Glomerular visceral epithelial cell (primary cell): ENCODE data around the gene DNAJC1.

Experiments
- DNase-seq: peaks from one replicate; pipeline ENCODE4 v3.0.0-alpha.2; 2016; ENCODE audit errors: extremely low spot score

Gene DNAJC1

GRCh38 chr10:22010539-22010938 lies 7.0 kb upstream of the DNAJC1 start:
- DNase-seq: no peak

GRCh38 chr10:22006379-22006884 lies 2.9 kb upstream of the DNAJC1 start:
- no peak for DNase-seq

GRCh38 chr10:22005763-22006162 lies 2.2 kb upstream of the DNAJC1 start:
- no peak for DNase-seq

GRCh38 chr10:22003964-22004281 lies 393 bp upstream of the DNAJC1 start:
- no peak for DNase-seq

GRCh38 chr10:22002591-22003176 lies 846 bp downstream of the DNAJC1 start:
- peak; percentile 46 for DNase-seq

- no peak for DNase-seq
Observed at GRCh38 chr10:21995557-21995956, 8.0 kb downstream of the DNAJC1 start.

- DNase-seq: peak; percentile 15
Observed at GRCh38 chr10:21993360-21994001, 10.0 kb downstream of the DNAJC1 start.

GRCh38 chr10:21991785-21992184 lies 11.7 kb downstream of the DNAJC1 start:
- no peak for DNase-seq

- DNase-seq: no peak
Observed at GRCh38 chr10:21990449-21990848, 13.1 kb downstream of the DNAJC1 start.

- DNase-seq: peak; percentile 54
Observed at GRCh38 chr10:21989453-21990154, 13.9 kb downstream of the DNAJC1 start.

GRCh38 chr10:21985541-21985940 lies 18.0 kb downstream of the DNAJC1 start:
- no peak for DNase-seq

GRCh38 chr10:21981118-21981517 lies 22.4 kb downstream of the DNAJC1 start:
- no peak for DNase-seq

- DNase-seq: no peak
Observed at GRCh38 chr10:21980691-21981090, 22.8 kb downstream of the DNAJC1 start.

- DNase-seq: peak; percentile 19
Observed at GRCh38 chr10:21978191-21978862, 25.2 kb downstream of the DNAJC1 start.

GRCh38 chr10:21976739-21977138 lies 26.8 kb downstream of the DNAJC1 start:
- DNase-seq: no peak

- DNase-seq: no peak
Observed at GRCh38 chr10:21976280-21976679, 27.2 kb downstream of the DNAJC1 start.

- DNase-seq: no peak
Observed at GRCh38 chr10:21975378-21975990, 28.0 kb downstream of the DNAJC1 start.

GRCh38 chr10:21972584-21972983 lies 30.9 kb downstream of the DNAJC1 start:
- no peak for DNase-seq

GRCh38 chr10:21969326-21970287 lies 33.9 kb downstream of the DNAJC1 start:
- no peak for DNase-seq

GRCh38 chr10:21964983-21965665 lies 38.4 kb downstream of the DNAJC1 start:
- no peak for DNase-seq
